Cardiac septum (tissue), 1 donor: ENCODE results near the gene DUSP3. TPM values are rescaled to one million over a fixed set of nuclear protein-coding genes. Genes with fewer than 3 reads are reported as not detected.

Experiments
- DNase-seq: peaks from one replicate; pipeline ENCODE4 v3.0.0-alpha.2; 2020; ENCODE audit warnings: low spot score
- intact Hi-C: fragments of 100-400 bp; cut with DNase I; formaldehyde crosslinking; loops from one replicate; pipeline ENCODE4 v1.14.0; 2022
- total RNA-seq: library from RNA; stranded (reverse); fragmentation: NEBNext Ultra II Directional; extraction: Animal tissue kit (Norgen Biotek cat#: 25700); gene quantifications from one replicate; pipeline ENCODE4 v1.2.1, GENCODE V29; 2021
- donor health status: DM: no; HTN: no; CAD: no.

Gene DUSP3
- total RNA-seq, 1 donor from 2014 or later = 224 TPM

- intact Hi-C loops = no loop called here
Measured at GRCh38 chr17:43753493-43754129, 25.2 kb downstream of the DUSP3 start.

GRCh38 chr17:43750153-43750552, 28.6 kb downstream of the DUSP3 start:
- intact Hi-C loops = no loop called here

More at GRCh38 chr17:43753493-43754129, 25.2 kb downstream of the DUSP3 start:
- peak; percentile 4 for DNase-seq

GRCh38 chr17:43745541-43745940, 33.2 kb downstream of the DUSP3 start:
- intact Hi-C loops = no loop called here
- no peak for DNase-seq

More at GRCh38 chr17:43750153-43750552, 28.6 kb downstream of the DUSP3 start:
- peak; percentile 33 for DNase-seq

GRCh38 chr17:43741636-43742035, 37.1 kb downstream of the DUSP3 start:
- DNase-seq = no peak

GRCh38 chr17:43740541-43740940, 38.2 kb downstream of the DUSP3 start:
- intact Hi-C loops = no loop called here
- DNase-seq = no peak

More at GRCh38 chr17:43741636-43742035, 37.1 kb downstream of the DUSP3 start:
- intact Hi-C loops = no loop called here

- intact Hi-C loops = no loop called here
- no peak for DNase-seq
Measured at GRCh38 chr17:43737722-43738121, 41.1 kb downstream of the DUSP3 start.

GRCh38 chr17:43736389-43736788, 42.4 kb downstream of the DUSP3 start:
- DNase-seq = no peak
- intact Hi-C loops = no loop called here

- no peak for DNase-seq
- intact Hi-C loops = no loop called here
Measured at GRCh38 chr17:43734376-43734775, 44.4 kb downstream of the DUSP3 start.

GRCh38 chr17:43733956-43734355, 44.8 kb downstream of the DUSP3 start:
- DNase-seq = no peak
- intact Hi-C loops = no loop called here

- intact Hi-C loops = no loop called here
- DNase-seq = no peak
Measured at GRCh38 chr17:43732958-43733357, 45.8 kb downstream of the DUSP3 start.

GRCh38 chr17:43728081-43728480, 50.7 kb downstream of the DUSP3 start:
- DNase-seq = no peak
- intact Hi-C loops = loop anchor here (2.0 kb wide), 1 partner anchor 17 kb away; no protein-coding TSS in a partner anchor

- DNase-seq = no peak
- intact Hi-C loops = no loop called here
Measured at GRCh38 chr17:43723697-43724359, 54.9 kb downstream of the DUSP3 start.

- intact Hi-C loops = no loop called here
- DNase-seq = no peak
Measured at GRCh38 chr17:43722870-43723665, 55.7 kb downstream of the DUSP3 start.

GRCh38 chr17:43722269-43722619, 56.5 kb downstream of the DUSP3 start:
- intact Hi-C loops = no loop called here
- DNase-seq = no peak

GRCh38 chr17:43721537-43722268, 57.1 kb downstream of the DUSP3 start:
- intact Hi-C loops = loop anchor here (2.0 kb wide), 1 partner anchor 27 kb away; no protein-coding TSS in a partner anchor
- DNase-seq = no peak

GRCh38 chr17:43720311-43721060, 58.3 kb downstream of the DUSP3 start:
- intact Hi-C loops = loop anchor here (2.0 kb wide), 1 partner anchor 26 kb away; no protein-coding TSS in a partner anchor
- peak; percentile 93 for DNase-seq

GRCh38 chr17:43719578-43719977, 59.2 kb downstream of the DUSP3 start:
- intact Hi-C loops = no loop called here

GRCh38 chr17:43718544-43718943, 60.2 kb downstream of the DUSP3 start:
- intact Hi-C loops = no loop called here
- DNase-seq = no peak

More at GRCh38 chr17:43719578-43719977, 59.2 kb downstream of the DUSP3 start:
- DNase-seq = no peak

- intact Hi-C loops = no loop called here
- DNase-seq = no peak
Measured at GRCh38 chr17:43717913-43718312, 60.9 kb downstream of the DUSP3 start.
